Fibroblast of gingiva (primary cell): Measurements from ENCODE around the gene ZNF679.
"Not testable (repeated sequence)": the region's sequence is repeated elsewhere in the genome, so short reads cannot be mapped to it uniquely, and the experiment has no call there.

ENCODE experiments used
- DNase-seq: peaks from one replicate; pipeline ENCODE4 v3.0.0-alpha.2; 2011; ENCODE audit warnings: low read depth

ZNF679 gene

DNA sequence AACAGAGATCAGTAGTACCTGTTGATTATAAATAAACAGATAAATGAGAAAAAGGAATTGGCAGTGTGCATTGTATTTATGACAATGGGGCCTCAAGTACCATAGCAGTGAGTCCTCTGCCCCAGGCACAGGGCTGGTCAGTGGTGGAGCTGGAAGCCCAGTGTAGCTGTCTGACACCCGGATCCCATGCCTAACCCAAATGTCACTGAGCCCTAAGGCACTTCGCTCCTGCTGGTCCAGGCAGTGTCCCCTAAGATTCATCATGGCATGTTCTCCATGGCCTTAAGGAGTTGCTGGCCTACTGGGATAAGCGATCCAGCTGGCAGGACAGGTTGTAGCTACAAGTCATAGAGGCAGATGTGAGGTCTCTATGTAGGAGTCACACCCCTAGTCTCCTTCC, 82.2 kb downstream of the ZNF679 start:
- no peak for DNase-seq

DNA sequence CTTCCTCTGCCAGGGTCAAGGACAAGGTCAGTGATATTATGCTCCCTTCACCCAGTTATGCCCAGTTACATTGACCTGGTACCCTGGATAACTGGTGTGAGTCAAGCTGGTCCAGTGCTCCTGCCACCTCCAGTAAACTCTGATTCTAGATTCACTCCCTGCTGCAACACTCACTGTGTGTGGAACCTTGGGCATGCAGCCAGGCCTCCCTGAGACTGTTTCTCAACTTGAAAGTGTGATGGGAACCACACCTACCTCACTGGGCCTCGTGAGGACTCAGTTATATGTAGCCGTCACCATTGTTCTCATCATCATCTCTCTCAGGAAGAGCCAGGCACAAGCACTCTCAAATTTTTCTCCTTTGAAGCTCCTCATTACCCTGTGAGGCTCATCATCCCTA, 84.6 kb downstream of the ZNF679 start:
- DNase-seq, result no peak

DNA sequence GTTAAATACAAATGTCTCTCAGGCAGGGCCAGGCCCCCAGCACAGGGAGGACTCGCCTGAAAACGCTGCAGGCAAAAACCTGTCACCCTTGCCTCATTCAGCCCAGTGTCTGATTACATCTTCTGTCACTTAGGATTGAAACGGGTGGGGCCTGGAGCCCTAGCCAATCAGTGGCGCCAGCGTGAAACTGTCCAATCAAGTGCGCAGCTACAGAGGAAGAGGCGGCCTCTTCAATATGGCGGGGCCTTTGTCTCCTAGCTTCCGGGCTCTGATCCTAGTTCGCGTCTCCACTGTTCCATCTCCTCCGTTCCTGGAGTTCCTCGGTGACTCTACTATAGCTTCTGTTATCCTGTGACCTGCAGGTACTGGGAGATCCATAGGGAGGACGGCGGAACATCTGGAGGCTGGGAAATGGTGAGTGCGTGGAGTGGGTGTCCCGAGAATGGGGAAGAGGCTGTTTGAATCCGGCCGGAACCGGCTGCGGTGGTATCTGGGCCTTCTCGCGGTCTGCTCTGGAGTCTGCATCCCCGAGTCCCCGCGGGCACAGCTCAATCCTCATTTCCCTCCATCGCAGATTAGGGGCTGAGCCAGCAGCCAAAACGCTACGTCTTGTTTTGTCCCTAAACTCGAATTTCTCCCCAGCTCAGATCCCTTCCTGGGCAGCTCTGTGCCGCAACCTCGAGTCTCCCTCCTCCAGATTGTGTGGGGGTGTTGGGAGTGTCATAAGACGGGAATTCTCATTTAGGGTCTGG, 85.6 kb downstream of the ZNF679 start, which contains the start of gene ZNF736:
ZNF736 (plus strand) TSS at position 222 of the 752 bp plus-strand sequence; CDS start at position 412, 190 bp downstream.
- DNase-seq, result peak; percentile 95

DNA sequence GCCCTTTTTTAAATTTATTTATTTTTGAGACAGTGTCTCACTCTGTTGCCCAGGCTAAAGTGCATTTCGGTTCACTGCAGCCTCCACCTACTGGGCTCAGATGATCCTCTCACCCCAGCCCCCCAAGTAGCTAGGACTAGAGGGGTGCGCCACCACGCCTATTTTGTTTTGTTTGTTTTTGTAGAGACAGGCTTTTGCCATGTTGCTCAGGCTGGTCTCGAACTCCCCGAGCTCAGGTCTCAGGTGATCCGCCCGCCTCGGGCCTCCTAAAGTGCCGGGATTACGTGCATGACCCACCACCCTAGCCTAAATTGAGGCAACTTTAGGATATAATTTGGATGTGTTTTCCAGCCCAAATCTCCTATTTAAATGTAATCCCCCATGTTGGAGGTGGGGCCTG, 86.3 kb downstream of the ZNF679 start:
- DNase-seq, result no peak

DNA sequence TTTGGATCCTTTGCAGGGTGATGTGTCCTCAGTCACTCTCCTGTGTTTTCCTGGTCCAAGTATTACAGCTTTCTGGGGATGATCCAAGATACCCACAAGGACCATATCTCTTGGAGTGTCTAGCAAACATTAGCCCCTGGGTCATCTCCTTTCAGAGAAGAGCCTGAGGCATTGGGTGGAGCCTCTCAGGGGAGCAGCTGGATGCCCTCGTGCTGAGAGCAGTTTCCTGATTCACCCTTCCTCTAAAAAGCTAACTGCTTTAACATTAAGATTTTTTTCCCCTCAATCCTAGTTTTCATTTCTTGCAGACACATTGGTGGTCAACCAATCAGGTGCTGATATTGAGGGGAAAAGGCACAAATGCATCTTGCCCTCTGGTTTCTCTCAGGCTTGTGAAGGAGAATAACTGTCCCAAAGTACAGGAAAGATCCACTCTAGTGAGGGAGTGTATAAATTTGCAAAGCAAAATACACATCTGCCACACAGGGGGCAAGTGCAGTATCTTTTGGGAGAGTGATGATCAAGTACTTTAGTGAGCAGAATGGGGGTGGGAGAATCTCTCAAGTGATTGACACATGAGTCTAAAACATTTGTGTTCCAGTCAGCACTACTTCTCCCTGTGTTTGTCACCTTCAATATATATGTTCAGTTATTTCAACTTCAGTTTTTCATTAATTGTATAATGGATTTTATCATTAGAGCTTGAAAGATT, 87.9 kb downstream of the ZNF679 start:
- DNase-seq, result not testable (repeated sequence)
